ENCODE results near the gene PXMP4.
"Not testable (repeated sequence)": the region's sequence is repeated elsewhere in the genome, so short reads cannot be mapped to it uniquely, and the experiment has no call there.

Gene PXMP4

GRCh38 chr20:33719989-33720709 is at the start of gene PXMP4:
PXMP4 (minus strand) TSS chr20:33720310; CDS start chr20:33720207, 103 bp downstream.
- peak; percentile 98 for DNase-seq

GRCh38 chr20:33769043-33769442 is 48.9 kb upstream of the PXMP4 start:
- DNase-seq: no peak

GRCh38 chr20:33767777-33768138 is 47.6 kb upstream of the PXMP4 start:
- DNase-seq: no peak

GRCh38 chr20:33766686-33767085 is 46.6 kb upstream of the PXMP4 start:
- no peak for DNase-seq

- DNase-seq: no peak
Measured at GRCh38 chr20:33765592-33765991, 45.5 kb upstream of the PXMP4 start.

GRCh38 chr20:33765099-33765498 is 45.0 kb upstream of the PXMP4 start:
- no peak for DNase-seq

GRCh38 chr20:33761698-33762250 is 41.7 kb upstream of the PXMP4 start:
- no peak for DNase-seq

- DNase-seq: no peak
Measured at GRCh38 chr20:33757458-33757857, 37.3 kb upstream of the PXMP4 start.

- DNase-seq: no peak
Measured at GRCh38 chr20:33757046-33757445, 36.9 kb upstream of the PXMP4 start.

GRCh38 chr20:33755936-33756490 is 35.9 kb upstream of the PXMP4 start:
- not testable (repeated sequence) for DNase-seq

- no peak for DNase-seq
Measured at GRCh38 chr20:33753763-33754162, 33.7 kb upstream of the PXMP4 start.

GRCh38 chr20:33753143-33753542 is 33.0 kb upstream of the PXMP4 start:
- DNase-seq: no peak

- no peak for DNase-seq
Measured at GRCh38 chr20:33751775-33752174, 31.7 kb upstream of the PXMP4 start.

GRCh38 chr20:33746325-33746998 is 26.4 kb upstream of the PXMP4 start:
- DNase-seq: no peak

- DNase-seq: no peak
Measured at GRCh38 chr20:33744773-33745385, 24.8 kb upstream of the PXMP4 start.

- DNase-seq: no peak
Measured at GRCh38 chr20:33744181-33744580, 24.1 kb upstream of the PXMP4 start.

GRCh38 chr20:33740189-33740588 is 20.1 kb upstream of the PXMP4 start:
- no peak for DNase-seq

- DNase-seq: no peak
Measured at GRCh38 chr20:33739493-33739892, 19.4 kb upstream of the PXMP4 start.

GRCh38 chr20:33736962-33737361 is 16.9 kb upstream of the PXMP4 start:
- no peak for DNase-seq

GRCh38 chr20:33733654-33734576 is 13.8 kb upstream of the PXMP4 start:
- no peak for DNase-seq

- DNase-seq: peak; percentile 90
Measured at GRCh38 chr20:33732166-33732970, 12.3 kb upstream of the PXMP4 start.
